Muscle of leg (tissue), 16 donors: Measurements from ENCODE around the gene TAS2R40. TPM values are rescaled to one million over a fixed set of nuclear protein-coding genes. Genes with fewer than 3 reads are reported as not detected.
"Not testable (repeated sequence)": the region's sequence is repeated elsewhere in the genome, so short reads cannot be mapped to it uniquely, and the experiment has no call there.

Experiments used
- DNase-seq: peaks from one replicate; pipeline ENCODE4 v3.0.0; 2013
- H3K27ac ChIP-seq: one replicate; pipeline ENCODE4 v1.5.1; 2013; ENCODE audit warnings: mild to moderate bottlenecking, low read length, control low read depth
- H3K27me3 ChIP-seq: one replicate; pipeline ENCODE4 v1.6.1; 2013; ENCODE audit warnings: low read length; ENCODE audit not compliant: control insufficient read depth, insufficient read depth
- H3K36me3 ChIP-seq: one replicate; pipeline ENCODE4 v1.6.1; 2013; ENCODE audit warnings: low read length; ENCODE audit not compliant: control insufficient read depth, insufficient read depth
- H3K4me1 ChIP-seq: one replicate; pipeline ENCODE4 v1.6.1; 2013; ENCODE audit warnings: low read length; ENCODE audit not compliant: control insufficient read depth, insufficient read depth
- H3K4me3 ChIP-seq: one replicate; pipeline ENCODE4 v1.5.1; 2013; ENCODE audit warnings: low read length, control low read depth
- H3K9me3 ChIP-seq: replicated peaks from 2 replicates; pipeline ENCODE4 v1.6.1; 2013; ENCODE audit warnings: low read depth, low read length; ENCODE audit not compliant: control insufficient read depth
- WGBS: methylation state at CpG from one replicate; pipeline ENCODE4 v1.1.5; 2013; ENCODE audit warnings: missing lambda C conversion rate; ENCODE audit not compliant: insufficient coverage; 5-methylcytosine and 5-hydroxymethylcytosine counted together
- long read RNA-seq, 11 donors: transcript quantifications; one replicate each; lab custom pipeline, GENCODE V29; 2026
- polyA plus RNA-seq, 8 donors: library from polyadenylated mRNA; unstranded; fragments of 120-200 nt; gene quantifications; one replicate each; pipeline versions ENCODE4 v1.2.1 to v1.2.3, GENCODE V29; 2013; ENCODE audit warnings: inconsistent platforms in 1 of 8, low replicate concordance in 1 of 8; ENCODE audit not compliant: insufficient read length in 8 of 8, insufficient read depth in 1 of 8
- total RNA-seq: library from RNA; stranded (reverse); fragments of 120-200 nt; gene quantifications from one replicate; pipeline ENCODE4 v1.2.4, GENCODE V29; 2013

The TAS2R40 gene
- total RNA-seq (not detected), polyA plus RNA-seq (not detected)
- long read RNA-seq, donor 1, result 0 reads
- long read RNA-seq, donor 2, result 0 reads
- long read RNA-seq, donor 3, result 0 reads
- long read RNA-seq, donor 4, result 0 reads
- long read RNA-seq, donor 5, result 0 reads
- long read RNA-seq, donor 6, result 0 reads
- long read RNA-seq, donor 7, result 0 reads
- long read RNA-seq, donor 8, result 0 reads
- long read RNA-seq, donor 9, result 0 reads
- long read RNA-seq, donor 10, result 0 reads
- long read RNA-seq, donor 11, result 0 reads

- Histone ChIP-seq H3K27ac (no peak within 1 kb of the TSS), H3K4me3 (no peak within 1 kb of the TSS)
Measured at GRCh38 chr7:143221737-143222136, at the start of gene TAS2R40. Gene TAS2R40 (plus strand): TSS chr7:143222037. CDS start chr7:143222079, 42 bp downstream.

GRCh38 chr7:143172354-143172753 lies 49.5 kb upstream of the TAS2R40 start:
- Histone ChIP-seq H3K4me1 (no peaks in the 10 kb centered on the region), H3K4me3 (no peak overlapping the region), H3K36me3 (no peaks in the 10 kb centered on the region), H3K9me3 (no peaks in the 10 kb centered on the region), H3K27me3 (no peaks in the 10 kb centered on the region), H3K27ac (no peak overlapping the region)
- peak; percentile 50 for DNase-seq
- WGBS, result no CpG with 5 or more reads among the region's 4 CpGs

More at GRCh38 chr7:143221737-143222136, at the start of gene TAS2R40:
- WGBS, result 85% methylated on average over 3 of the region's 3 CpGs
- Histone ChIP-seq H3K36me3 (no peaks in the 10 kb centered on the region), H3K4me1 (no peaks in the 10 kb centered on the region), H3K27me3 (no peaks in the 10 kb centered on the region), H3K9me3 (no peaks in the 10 kb centered on the region)
- no peak for DNase-seq

GRCh38 chr7:143176128-143176527 lies 45.7 kb upstream of the TAS2R40 start:
- peaks cover 4% of the 10 kb centered on the region for H3K9me3 ChIP-seq
- WGBS, result no CpG with 5 or more reads among the region's 5 CpGs

GRCh38 chr7:143177374-143178119 lies 44.3 kb upstream of the TAS2R40 start:
- DNase-seq, result no peak
- WGBS, result no CpG with 5 or more reads among the region's 2 CpGs
- Histone ChIP-seq H3K36me3 (no peaks in the 10 kb centered on the region), H3K4me1 (no peaks in the 10 kb centered on the region), H3K27ac (no peak overlapping the region), H3K27me3 (no peaks in the 10 kb centered on the region), H3K4me3 (no peak overlapping the region), H3K9me3 (peaks cover 4% of the 10 kb centered on the region)

More at GRCh38 chr7:143176128-143176527, 45.7 kb upstream of the TAS2R40 start:
- no peaks in the 10 kb centered on the region for H3K27me3 ChIP-seq
- H3K36me3 ChIP-seq, result no peaks in the 10 kb centered on the region
- no peak overlapping the region for H3K27ac ChIP-seq
- no peak for DNase-seq
- H3K4me3 ChIP-seq, result no peak overlapping the region
- H3K4me1 ChIP-seq, result no peaks in the 10 kb centered on the region

- not testable (repeated sequence) for H3K27ac ChIP-seq, H3K27me3 ChIP-seq, H3K4me3 ChIP-seq, H3K36me3 ChIP-seq, H3K4me1 ChIP-seq, DNase-seq, H3K9me3 ChIP-seq
- WGBS, result no CpG with 5 or more reads among the region's 4 CpGs
Measured at GRCh38 chr7:143180771-143181170, 41.1 kb upstream of the TAS2R40 start.

GRCh38 chr7:143181349-143181748 lies 40.5 kb upstream of the TAS2R40 start:
- peaks cover 4% of the 10 kb centered on the region for H3K9me3 ChIP-seq
- WGBS, result 90% methylated on average over 2 of the region's 2 CpGs
- H3K27me3 ChIP-seq, result no peaks in the 10 kb centered on the region
- no peaks in the 10 kb centered on the region for H3K36me3 ChIP-seq
- no peaks in the 10 kb centered on the region for H3K4me1 ChIP-seq
- no peak for DNase-seq
- no peak overlapping the region for H3K4me3 ChIP-seq
- no peak overlapping the region for H3K27ac ChIP-seq

- no peak within 1 kb of the TSS for H3K27ac ChIP-seq
- no peak within 1 kb of the TSS for H3K4me3 ChIP-seq
- H3K9me3 ChIP-seq, result peaks cover 1% of the 10 kb centered on the region
- no peak for DNase-seq
- no peaks in the 10 kb centered on the region for H3K36me3 ChIP-seq
- no peaks in the 10 kb centered on the region for H3K4me1 ChIP-seq
- no peaks in the 10 kb centered on the region for H3K27me3 ChIP-seq
- WGBS, result no CpG with 5 or more reads among the region's 3 CpGs
Measured at GRCh38 chr7:143183024-143183423, 38.8 kb upstream of the TAS2R40 start, which contains the start of gene TAS2R39. Gene TAS2R39 (plus strand): TSS chr7:143183419. CDS start chr7:143183419, 0 bp downstream.

GRCh38 chr7:143185551-143185950 lies 36.3 kb upstream of the TAS2R40 start:
- H3K27ac ChIP-seq, result no peak overlapping the region
- H3K9me3 ChIP-seq, result no peaks in the 10 kb centered on the region
- no peaks in the 10 kb centered on the region for H3K27me3 ChIP-seq
- H3K4me1 ChIP-seq, result no peaks in the 10 kb centered on the region
- whole genome bisulfite sequencing, result no CpG with 5 or more reads among the region's 1 CpG
- no peak for DNase-seq
- H3K4me3 ChIP-seq, result no peak overlapping the region
- no peaks in the 10 kb centered on the region for H3K36me3 ChIP-seq

- DNase-seq, result no peak
- Histone ChIP-seq H3K4me3 (no peak overlapping the region), H3K4me1 (no peaks in the 10 kb centered on the region), H3K36me3 (no peaks in the 10 kb centered on the region), H3K9me3 (no peaks in the 10 kb centered on the region), H3K27ac (no peak overlapping the region), H3K27me3 (no peaks in the 10 kb centered on the region)
- 46% methylated on average over 5 of the region's 6 CpGs for WGBS
Measured at GRCh38 chr7:143188994-143189393, 32.8 kb upstream of the TAS2R40 start.

- Histone ChIP-seq H3K36me3 (no peaks in the 10 kb centered on the region), H3K9me3 (peaks cover 3% of the 10 kb centered on the region), H3K27me3 (no peaks in the 10 kb centered on the region), H3K27ac (no peak overlapping the region), H3K4me1 (no peaks in the 10 kb centered on the region), H3K4me3 (no peak overlapping the region)
- no peak for DNase-seq
- WGBS, result no CpG with 5 or more reads among the region's 2 CpGs
Measured at GRCh38 chr7:143193880-143194279, 28.0 kb upstream of the TAS2R40 start.
